HG03095 (cell line): Measurements from ENCODE around the gene HMGN4.

Experiments
- ATAC-seq: cut with Tn5 transposase; IDR thresholded peaks from one replicate; pipeline ENCODE4 v1.9.1; 2021; ENCODE audit warnings: moderate library complexity; ENCODE audit not compliant: unreplicated experiment

HMGN4 gene

GRCh38 chr6:26576407-26576843 lies 38.3 kb downstream of the HMGN4 start:
- ATAC-seq: no peak

- no peak for ATAC-seq
Measured at GRCh38 chr6:26576929-26577719, 39.0 kb downstream of the HMGN4 start.

- no peak for ATAC-seq
Measured at GRCh38 chr6:26577720-26578072, 39.5 kb downstream of the HMGN4 start.

GRCh38 chr6:26578279-26578678 lies 40.1 kb downstream of the HMGN4 start:
- no peak for ATAC-seq

GRCh38 chr6:26578741-26579140 lies 40.6 kb downstream of the HMGN4 start:
- no peak for ATAC-seq

GRCh38 chr6:26581164-26581915 lies 43.2 kb downstream of the HMGN4 start:
- no peak for ATAC-seq

- ATAC-seq: no peak
Measured at GRCh38 chr6:26588965-26589364, 50.8 kb downstream of the HMGN4 start.

- ATAC-seq: no peak
Measured at GRCh38 chr6:26592649-26593048, 54.5 kb downstream of the HMGN4 start.

- no peak for ATAC-seq
Measured at GRCh38 chr6:26593278-26594130, 55.3 kb downstream of the HMGN4 start.

GRCh38 chr6:26594131-26594498 lies 55.9 kb downstream of the HMGN4 start:
- no peak for ATAC-seq

- ATAC-seq: no peak
Measured at GRCh38 chr6:26594730-26595632, 56.8 kb downstream of the HMGN4 start.

GRCh38 chr6:26595669-26596269 lies 57.6 kb downstream of the HMGN4 start:
- peak; percentile 64 for ATAC-seq
